SH-SY5Y (cell line): ENCODE results near the gene SNRNP70.

Experiments used
- GATA2 ChIP-seq: IDR thresholded peaks from 2 replicates; pipeline ENCODE4 v1.6.1; 2011; ENCODE audit warnings: mild to moderate bottlenecking, low read depth, low read length
- GATA3 ChIP-seq: IDR thresholded peaks from 2 replicates; pipeline ENCODE4 v1.6.1; 2011; ENCODE audit warnings: low read depth, mild to moderate bottlenecking, low read length, moderate library complexity

- TF ChIP-seq GATA2 (no peak), GATA3 (no peak)
Measured at GRCh38 chr19:49120325-49120683, 35.1 kb downstream of the SNRNP70 start.
